Neural crest cell (in vitro differentiated cells): ENCODE measurements around the gene SLC6A7. TPM values are rescaled to one million over a fixed set of nuclear protein-coding genes. Genes with fewer than 3 reads are reported as not detected.
"Not testable (repeated sequence)": the region's sequence is repeated elsewhere in the genome, so short reads cannot be mapped to it uniquely, and the experiment has no call there.

Experiments
- DNase-seq: peaks from one replicate; pipeline ENCODE4 v3.0.0; 2021; ENCODE audit warnings: low read depth, mixed read lengths, low spot score
- H3K27ac Mint-ChIP-seq: one replicate; pipeline ENCODE4 v1.8.0; 2021; ENCODE audit warnings: mild to moderate bottlenecking, mixed read lengths; ENCODE audit not compliant: unreplicated experiment
- H3K27me3 Mint-ChIP-seq: 2 replicates; pipeline ENCODE4 v1.8.0; 2021; ENCODE audit warnings: low read depth, mild to moderate bottlenecking, mixed read lengths
- H3K36me3 Mint-ChIP-seq: 2 replicates; pipeline ENCODE4 v1.8.0; 2021; ENCODE audit warnings: low read depth, mild to moderate bottlenecking, mixed read lengths
- H3K4me1 Mint-ChIP-seq: 2 replicates; pipeline ENCODE4 v1.8.0; 2021; ENCODE audit warnings: mixed read lengths
- H3K4me3 Mint-ChIP-seq: one replicate; pipeline ENCODE4 v1.8.0; 2021; ENCODE audit warnings: mild to moderate bottlenecking, mixed read lengths
- H3K9me3 Mint-ChIP-seq: 2 replicates; pipeline ENCODE4 v1.8.0; 2021; ENCODE audit warnings: mixed read lengths
- total RNA-seq: library from RNA; stranded (reverse); gene quantifications from 2 replicates; pipeline ENCODE4 v1.2.1, GENCODE V29; 2021
- TF ChIP-seq, protein P1 (sequence below): fragments of 200-600 bp; sonication (generic); conservative IDR thresholded peaks from 2 replicates; pipeline ENCODE4 v1.5.0; 2021; ENCODE audit warnings: antibody characterized with exemption, mild to moderate bottlenecking

The SLC6A7 gene
- total RNA-seq, 1 donor from 2014 or later, result not detected

DNA sequence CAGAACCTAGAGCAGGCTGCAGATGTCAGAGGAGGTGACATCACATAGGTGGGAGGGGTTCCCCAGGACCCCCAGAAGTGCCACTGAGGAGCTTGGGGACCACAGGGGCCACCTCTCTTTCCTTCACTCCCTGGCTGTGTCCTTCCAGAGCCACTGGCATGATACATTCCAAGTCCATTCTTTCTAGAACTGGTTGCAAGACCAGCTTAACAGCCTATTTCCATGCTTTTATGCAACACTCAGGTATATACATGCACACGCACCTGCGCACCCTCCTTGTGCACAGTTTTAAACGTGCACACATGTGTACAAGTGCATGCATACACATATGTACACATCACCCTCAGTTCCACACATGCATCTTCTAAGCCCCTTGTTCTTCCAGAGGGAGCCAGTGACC, 39.7 kb downstream of the SLC6A7 start:
- no peak overlapping the region for H3K27ac Mint-ChIP-seq
- no peak overlapping the region for H3K4me3 Mint-ChIP-seq
- no peak for DNase-seq
- TF ChIP-seq, protein P1, sequence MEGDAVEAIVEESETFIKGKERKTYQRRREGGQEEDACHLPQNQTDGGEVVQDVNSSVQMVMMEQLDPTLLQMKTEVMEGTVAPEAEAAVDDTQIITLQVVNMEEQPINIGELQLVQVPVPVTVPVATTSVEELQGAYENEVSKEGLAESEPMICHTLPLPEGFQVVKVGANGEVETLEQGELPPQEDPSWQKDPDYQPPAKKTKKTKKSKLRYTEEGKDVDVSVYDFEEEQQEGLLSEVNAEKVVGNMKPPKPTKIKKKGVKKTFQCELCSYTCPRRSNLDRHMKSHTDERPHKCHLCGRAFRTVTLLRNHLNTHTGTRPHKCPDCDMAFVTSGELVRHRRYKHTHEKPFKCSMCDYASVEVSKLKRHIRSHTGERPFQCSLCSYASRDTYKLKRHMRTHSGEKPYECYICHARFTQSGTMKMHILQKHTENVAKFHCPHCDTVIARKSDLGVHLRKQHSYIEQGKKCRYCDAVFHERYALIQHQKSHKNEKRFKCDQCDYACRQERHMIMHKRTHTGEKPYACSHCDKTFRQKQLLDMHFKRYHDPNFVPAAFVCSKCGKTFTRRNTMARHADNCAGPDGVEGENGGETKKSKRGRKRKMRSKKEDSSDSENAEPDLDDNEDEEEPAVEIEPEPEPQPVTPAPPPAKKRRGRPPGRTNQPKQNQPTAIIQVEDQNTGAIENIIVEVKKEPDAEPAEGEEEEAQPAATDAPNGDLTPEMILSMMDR, result no peak
- H3K9me3 Mint-ChIP-seq, result no peaks in the 10 kb centered on the region
- peaks cover 3% of the 10 kb centered on the region for H3K4me1 Mint-ChIP-seq
- no peaks in the 10 kb centered on the region for H3K36me3 Mint-ChIP-seq
- no peaks in the 10 kb centered on the region for H3K27me3 Mint-ChIP-seq

DNA sequence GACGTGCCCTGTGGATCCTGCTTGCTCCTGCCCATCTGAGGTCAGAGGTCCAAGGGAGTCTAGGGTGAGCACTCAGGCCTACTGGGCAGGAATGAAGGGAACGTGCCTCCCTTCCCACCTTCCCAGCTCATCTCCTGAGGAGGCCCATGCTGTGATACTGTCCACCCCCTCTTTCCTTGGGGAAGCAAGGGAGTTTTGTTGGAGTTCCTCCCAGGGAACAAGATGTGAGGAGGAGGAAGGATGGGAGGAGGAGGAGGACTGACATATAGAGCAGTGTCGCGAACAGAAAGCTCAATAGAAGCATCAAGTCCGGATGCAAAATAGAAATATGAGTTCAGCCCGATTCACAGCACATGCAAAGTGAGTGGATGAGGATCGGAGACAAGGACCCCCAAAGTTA, 41.0 kb downstream of the SLC6A7 start:
- no peaks in the 10 kb centered on the region for H3K27me3 Mint-ChIP-seq
- H3K4me3 Mint-ChIP-seq, result no peak overlapping the region
- TF ChIP-seq, protein P1, result no peak
- no peaks in the 10 kb centered on the region for H3K9me3 Mint-ChIP-seq
- DNase-seq, result no peak
- peaks cover 7% of the 10 kb centered on the region for H3K4me1 Mint-ChIP-seq
- peak overlapping the region; percentile 84 for H3K27ac Mint-ChIP-seq
- no peaks in the 10 kb centered on the region for H3K36me3 Mint-ChIP-seq

DNA sequence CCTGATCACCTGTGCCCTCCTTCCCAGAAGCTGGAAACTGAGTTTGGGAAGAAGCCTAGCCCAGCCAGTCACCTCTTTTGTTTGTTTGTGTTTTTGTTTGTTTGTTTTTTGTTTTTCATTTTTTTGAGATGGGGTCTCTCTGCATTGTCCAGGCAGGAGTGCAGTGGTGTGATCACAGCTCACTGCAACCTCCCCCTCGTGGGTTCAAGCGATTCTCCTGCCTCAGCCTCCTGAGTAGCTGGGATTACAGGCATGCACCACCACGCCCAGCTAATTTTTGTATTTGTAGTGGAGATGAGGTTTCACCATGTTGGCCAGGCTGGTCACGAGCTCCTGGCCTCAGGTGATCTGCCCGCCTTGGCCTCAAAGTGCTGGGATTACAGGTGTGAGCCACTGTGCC, 43.8 kb downstream of the SLC6A7 start:
- not testable (repeated sequence) for H3K9me3 Mint-ChIP-seq, H3K4me3 Mint-ChIP-seq, DNase-seq, H3K27me3 Mint-ChIP-seq, H3K27ac Mint-ChIP-seq, H3K4me1 Mint-ChIP-seq, H3K36me3 Mint-ChIP-seq

DNA sequence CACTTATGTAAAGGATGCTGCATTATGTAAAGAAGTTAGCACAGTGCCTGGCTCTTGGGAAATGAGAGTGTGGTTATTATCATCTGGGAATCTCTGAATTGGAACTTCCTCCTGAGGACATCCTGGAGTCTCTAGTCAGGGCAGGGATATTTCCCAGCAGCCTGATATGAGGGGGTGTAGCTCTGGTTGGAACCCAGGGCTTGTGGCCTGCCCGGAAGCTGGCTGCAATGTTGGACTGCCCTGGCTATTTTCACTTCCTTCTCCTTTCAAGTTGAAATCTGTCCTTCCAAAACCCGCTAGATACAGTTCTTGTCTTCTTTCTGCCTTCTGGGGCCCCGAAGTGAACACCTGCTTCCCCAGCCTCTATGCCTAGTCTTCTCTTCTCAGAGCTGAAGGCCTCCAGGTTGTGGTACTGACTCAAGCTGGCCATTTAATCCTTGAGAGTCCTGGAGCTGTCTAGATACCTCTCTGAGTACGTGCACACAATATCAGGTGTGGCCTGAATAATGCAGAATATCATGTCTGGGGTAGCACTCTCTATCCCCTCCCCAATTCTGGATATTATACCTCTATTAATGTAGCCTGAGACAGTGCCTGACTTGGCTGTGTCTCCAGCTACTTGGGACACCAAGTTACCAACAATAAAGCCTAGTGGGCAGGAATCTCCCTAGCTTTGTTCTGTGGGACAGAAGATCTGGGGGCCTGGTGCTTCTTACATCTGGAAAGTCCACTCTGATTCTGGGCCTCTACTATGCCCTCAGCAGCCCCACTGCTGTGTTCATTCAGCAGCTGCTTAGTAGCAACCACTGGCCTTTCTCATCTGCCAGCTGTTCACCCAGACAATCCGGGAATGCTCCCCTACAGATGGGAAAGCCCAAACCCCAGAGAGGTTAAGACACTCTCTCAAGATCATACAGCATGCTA, 45.0 kb downstream of the SLC6A7 start:
- no peak overlapping the region for H3K4me3 Mint-ChIP-seq
- peaks cover 7% of the 10 kb centered on the region for H3K4me1 Mint-ChIP-seq
- no peaks in the 10 kb centered on the region for H3K27me3 Mint-ChIP-seq
- peak overlapping the region; percentile 25 for H3K27ac Mint-ChIP-seq
- H3K9me3 Mint-ChIP-seq, result no peaks in the 10 kb centered on the region
- TF ChIP-seq, protein P1, result no peak
- no peaks in the 10 kb centered on the region for H3K36me3 Mint-ChIP-seq
- no peak for DNase-seq

DNA sequence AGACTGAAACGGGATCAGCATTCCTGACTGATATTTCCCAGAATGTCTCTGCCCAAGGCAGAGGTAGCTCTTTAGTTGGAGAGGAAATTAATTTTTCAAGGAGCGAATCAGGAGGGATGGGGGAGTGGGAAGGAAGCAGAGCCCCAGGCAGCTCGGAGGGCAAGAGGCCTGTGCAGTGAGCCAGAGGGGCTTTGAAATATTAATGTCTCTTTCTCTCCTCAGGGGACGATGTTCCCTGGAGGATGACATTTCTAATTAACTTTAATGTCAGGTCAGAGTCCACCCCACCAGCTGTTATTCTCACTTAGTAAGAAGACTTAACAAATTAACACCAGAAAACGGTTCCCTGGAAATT, 45.6 kb downstream of the SLC6A7 start:
- no peak for DNase-seq
- TF ChIP-seq, protein P1, result no peak
- H3K27me3 Mint-ChIP-seq, result no peaks in the 10 kb centered on the region
- no peaks in the 10 kb centered on the region for H3K36me3 Mint-ChIP-seq
- peak overlapping the region; percentile 57 for H3K27ac Mint-ChIP-seq
- no peak overlapping the region for H3K4me3 Mint-ChIP-seq
- peaks cover 7% of the 10 kb centered on the region for H3K4me1 Mint-ChIP-seq
- no peaks in the 10 kb centered on the region for H3K9me3 Mint-ChIP-seq

DNA sequence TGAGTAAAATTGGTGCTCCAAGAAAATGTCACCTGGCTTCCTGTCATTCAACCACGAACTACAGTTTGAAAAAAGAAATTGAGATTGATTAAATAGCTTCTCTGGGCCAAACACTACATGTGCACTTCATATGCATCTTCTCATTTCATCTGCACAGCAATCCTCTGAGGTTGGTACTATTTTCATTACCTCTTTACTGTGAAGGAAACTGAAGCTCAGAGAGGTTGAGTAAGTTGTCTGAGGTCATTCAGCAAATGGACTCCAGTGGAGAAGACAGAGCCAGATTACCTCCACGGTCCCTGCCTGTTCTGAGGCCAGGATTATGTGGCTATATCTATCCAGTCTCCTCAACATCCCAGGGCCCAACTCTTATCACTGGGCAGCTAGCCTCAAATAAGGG, 46.5 kb downstream of the SLC6A7 start:
- H3K27me3 Mint-ChIP-seq, result no peaks in the 10 kb centered on the region
- no peak for DNase-seq
- no peak overlapping the region for H3K4me3 Mint-ChIP-seq
- H3K36me3 Mint-ChIP-seq, result no peaks in the 10 kb centered on the region
- H3K9me3 Mint-ChIP-seq, result no peaks in the 10 kb centered on the region
- H3K27ac Mint-ChIP-seq, result no peak overlapping the region
- H3K4me1 Mint-ChIP-seq, result peaks cover 7% of the 10 kb centered on the region
- TF ChIP-seq, protein P1, result no peak
